GM21526 (cell line): ENCODE data around the gene ST6GAL2.

Source experiments
- ATAC-seq: cut with Tn5 transposase; IDR thresholded peaks from one replicate; pipeline ENCODE4 v1.9.1; 2021; ENCODE audit warnings: moderate library complexity; ENCODE audit not compliant: unreplicated experiment, low FRiP score

Gene ST6GAL2

DNA sequence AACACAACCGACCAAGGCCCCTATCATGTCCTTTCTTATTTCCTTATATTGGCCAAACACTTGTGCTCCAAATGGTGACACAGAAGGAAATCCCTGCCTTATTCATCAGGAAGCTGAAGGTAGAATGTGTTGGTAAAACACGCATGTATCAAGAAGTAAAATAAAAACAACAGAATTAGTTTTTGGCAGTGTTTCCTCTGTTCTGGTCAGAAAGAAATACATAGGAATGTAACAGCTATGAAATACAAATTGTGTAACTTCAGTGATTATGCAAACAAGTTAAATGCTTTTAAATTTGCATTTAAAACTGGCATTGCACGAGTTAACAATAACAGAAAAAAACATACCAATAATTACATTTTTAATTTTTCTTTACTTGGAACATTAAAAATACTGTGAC lies 19.3 kb downstream of the ST6GAL2 start:
- no peak for ATAC-seq

DNA sequence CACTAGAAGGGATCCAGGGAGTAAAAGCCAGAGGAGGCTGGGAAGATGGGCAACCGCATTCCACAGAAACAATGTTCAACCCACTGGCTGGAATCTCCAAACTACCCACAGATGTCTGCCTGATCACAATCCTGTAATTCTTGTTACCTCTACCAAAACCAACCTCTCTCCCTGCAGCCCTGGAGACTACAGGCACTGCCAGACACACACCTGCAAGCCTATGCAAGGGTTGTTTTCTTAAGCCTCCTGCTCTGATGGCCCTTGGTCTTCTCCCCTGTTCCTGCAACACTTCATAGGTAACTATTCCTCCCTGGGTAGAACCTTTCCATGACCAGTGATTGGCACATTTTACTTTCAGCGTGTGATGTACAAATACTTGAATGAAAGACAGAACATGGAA lies 21.9 kb downstream of the ST6GAL2 start:
- no peak for ATAC-seq

DNA sequence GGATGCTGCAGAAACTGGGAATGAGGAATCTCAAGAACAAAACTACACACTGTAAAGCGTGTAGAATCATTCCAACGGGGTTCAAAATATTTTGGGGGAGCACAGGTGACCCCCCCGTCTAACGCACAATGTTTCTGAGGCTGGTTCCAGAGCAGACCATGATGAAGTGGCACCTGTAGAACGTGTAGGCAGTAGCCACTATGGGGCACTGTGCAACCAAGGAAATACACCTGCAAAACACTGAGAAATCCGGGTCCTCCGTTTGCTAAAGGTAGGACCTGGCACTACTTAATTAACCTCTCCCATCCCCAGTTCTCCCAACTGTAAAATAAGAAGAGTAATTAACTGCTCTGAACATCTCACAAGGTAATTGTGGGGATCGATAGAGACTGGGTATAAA lies 22.6 kb downstream of the ST6GAL2 start:
- ATAC-seq = no peak

DNA sequence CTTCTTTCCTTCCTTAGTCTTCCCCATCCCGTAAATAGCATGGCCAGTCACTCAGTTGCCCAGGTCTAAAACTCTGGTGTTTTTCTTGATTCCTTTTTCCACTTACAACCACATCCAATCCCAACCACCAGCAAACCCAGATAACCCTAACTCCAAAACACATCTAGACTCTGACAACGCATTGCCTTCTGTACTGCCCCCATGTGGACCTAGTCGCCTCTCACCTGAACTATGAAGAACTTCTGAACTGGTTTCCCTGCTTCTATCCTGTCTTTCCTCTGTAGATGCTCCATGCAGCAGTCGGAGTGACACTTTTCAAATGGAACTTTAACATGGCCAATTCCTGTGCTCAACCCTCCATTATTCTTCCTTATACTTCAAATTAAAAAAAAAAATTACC lies 26.5 kb downstream of the ST6GAL2 start:
- no peak for ATAC-seq

DNA sequence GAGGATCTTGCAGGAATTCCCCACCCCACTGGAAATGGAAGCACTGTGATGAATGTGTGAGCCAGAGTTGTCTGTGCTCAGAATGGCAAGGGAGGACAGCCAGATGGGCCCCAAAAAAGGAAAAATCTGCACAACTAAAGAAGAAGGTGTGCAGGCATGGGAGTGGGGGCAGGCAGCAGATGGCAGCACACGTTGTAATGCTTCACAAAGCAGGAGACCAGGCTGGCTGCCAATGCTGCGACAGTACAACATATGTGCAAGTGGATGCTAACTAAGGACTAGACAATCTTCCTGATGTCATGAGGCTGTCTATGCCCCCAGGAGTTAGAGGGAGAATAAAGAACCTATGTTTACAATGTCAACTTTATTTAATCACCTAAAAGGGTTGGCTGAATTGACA lies 27.2 kb downstream of the ST6GAL2 start:
- ATAC-seq = no peak

DNA sequence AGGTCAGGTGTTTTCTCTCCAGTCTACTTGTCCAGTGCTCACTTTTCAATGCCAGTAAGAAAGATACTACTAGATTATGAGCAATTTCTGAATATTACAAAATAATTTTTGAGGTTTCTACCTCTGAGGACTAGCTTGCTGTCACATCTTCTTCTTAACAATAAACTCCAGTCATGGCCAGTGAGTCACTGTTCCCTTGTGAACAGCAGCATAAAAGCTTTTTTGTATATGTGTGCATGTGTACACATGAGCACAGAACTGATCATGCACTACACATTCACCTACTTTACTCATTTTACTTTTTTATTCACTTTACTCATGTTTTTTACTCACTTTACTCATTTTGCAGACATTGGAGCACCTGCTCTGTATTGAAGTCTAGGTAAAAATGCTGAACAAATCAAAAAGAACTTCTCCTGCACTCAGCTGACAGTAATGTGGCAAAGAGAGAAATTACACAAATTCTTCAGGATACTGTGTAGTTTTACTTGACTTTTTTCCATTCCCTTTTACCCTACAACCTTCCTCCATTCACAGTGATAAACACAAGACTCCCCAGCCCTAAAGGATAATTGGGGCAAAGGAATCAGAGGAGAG lies 28.0 kb downstream of the ST6GAL2 start:
- no peak for ATAC-seq

DNA sequence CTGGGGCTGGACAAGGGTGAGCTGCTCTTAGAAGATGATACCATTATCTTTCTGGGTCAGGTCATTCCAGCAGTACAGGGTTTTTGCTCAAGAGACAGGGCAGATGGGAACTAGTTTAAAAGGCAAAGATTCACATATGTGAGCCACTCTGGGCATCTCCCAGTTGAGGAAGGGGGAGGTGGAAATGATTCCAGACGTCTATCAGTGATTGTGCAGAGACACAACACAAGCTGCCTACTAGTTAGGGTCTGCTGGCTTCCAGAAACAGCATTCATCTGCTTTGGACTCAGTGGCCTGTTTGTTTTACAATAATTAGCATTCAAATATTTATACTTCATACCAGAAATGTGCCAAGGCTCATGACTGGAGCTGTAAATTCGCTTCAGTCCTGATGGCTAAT lies 32.3 kb downstream of the ST6GAL2 start:
- ATAC-seq = no peak

DNA sequence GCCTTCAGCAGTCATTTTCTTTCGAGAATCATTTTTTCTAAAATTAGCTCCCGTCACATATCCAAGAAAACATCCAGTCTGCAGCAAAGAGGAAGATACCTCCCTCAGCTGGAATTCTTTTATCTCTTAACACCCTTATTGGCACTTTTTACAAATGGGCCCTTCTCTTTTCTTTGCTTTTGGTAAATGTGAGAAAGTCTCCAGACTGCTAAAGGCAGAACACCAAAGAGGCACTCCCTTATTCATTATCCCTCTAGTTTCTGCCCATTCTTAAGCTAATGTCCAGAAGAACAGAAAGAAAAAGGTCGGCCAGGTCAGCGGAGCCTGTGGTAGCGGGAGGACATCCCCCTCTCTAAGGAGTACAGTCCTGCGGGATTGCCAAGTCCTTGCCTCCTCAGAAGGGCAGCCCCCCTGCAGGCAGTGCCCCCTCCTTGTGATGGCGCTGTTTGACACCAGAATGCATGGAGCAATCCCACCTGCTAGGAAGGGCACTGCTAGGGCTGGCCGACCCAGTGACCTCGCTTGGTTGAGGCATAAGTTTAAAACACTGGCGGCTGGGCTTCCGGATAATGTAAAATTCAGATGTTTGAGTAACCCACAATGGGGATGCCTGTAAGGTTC lies 34.0 kb downstream of the ST6GAL2 start:
- no peak for ATAC-seq

DNA sequence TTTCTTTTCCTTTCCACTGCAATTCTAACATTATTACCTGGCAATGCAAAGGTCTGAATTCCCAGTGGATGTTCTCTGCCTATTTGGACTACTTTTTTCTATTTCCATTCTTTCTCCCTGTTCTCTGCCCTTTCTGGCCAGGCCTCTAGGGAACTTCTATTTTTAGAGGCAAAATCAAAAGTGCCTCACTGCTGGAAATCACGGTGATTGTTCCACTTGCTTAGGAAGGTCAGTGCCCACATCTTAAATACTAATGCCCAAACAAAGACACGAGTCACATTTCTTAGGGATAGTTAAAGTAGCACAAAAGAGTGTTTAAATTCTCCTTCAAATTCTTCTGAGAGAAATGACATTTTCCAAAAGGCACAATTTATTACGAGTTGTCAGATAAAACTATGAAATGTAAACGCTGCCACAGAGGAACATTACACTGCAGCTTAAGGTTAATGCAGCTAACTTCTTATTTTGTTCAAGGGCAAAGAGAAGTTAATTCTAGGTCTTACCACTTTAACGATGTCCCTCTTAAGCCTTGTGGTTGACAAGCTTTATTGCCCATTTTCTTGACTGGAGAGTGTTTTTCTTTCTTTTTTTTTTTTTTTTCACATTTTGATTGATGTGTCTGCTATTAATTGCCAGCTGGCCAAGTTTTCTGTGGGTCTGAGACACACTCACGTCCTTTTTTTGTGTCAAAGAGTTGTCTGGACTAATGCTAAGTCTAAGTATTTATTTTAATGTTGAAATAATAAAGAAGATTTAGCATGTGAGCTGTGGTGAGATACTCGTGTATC lies 34.7 kb downstream of the ST6GAL2 start:
- no peak for ATAC-seq

DNA sequence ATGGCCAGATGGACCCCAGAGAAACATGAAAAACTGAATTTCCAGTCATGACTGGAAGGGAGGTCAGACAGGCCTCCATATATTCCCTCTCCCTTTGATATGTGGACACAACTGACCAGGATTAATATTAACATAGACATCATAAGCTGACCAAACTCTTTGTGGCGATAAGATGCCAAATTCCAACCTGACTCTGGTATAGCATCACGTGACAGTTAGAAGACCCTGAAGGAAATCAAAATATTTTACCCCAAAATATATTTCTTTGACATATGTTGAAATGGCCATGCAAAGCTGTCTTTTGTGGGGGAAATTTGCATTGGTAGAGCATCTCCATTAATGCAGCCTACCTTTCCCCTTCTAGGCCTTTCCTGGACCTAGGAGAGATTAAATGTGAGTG lies 36.7 kb downstream of the ST6GAL2 start:
- no peak for ATAC-seq

DNA sequence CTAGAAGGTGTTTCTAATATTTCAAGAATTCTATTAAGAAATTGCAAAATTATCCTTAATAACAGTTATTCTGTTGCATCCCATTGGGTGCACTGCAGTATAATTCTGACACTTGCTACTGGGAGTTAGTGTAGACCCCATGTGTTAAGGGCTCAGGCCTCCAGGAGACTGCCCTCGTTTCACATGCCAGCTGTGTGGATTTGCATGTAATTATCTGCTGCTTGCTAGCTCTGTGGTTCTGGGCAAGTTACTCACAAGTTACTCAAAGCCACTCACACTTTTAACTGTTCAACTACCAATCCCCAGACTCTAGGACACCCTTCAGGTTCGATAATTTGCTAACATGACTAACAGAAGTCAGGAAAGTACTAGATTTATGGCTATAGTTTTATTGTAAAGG lies 38.6 kb downstream of the ST6GAL2 start:
- ATAC-seq = no peak

DNA sequence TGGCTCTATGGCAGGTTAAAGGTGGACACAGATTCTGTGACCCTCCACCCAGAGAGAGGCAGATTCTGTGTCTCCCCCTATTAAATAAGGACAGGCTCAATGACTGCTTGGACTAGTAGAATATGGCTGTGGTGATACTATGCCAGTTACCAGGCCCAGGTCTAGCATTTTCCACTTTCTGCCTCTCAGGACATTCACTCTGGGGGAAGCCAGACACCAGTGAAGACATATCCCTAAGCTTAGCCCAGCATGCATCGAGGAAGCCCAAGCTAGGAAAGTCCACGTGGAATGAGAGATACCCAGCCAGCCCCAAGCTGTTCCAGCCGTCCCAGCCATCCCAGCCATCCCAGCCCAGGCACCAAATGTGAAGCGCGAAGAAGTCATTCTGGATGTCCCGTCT lies 40.3 kb downstream of the ST6GAL2 start:
- no peak for ATAC-seq

DNA sequence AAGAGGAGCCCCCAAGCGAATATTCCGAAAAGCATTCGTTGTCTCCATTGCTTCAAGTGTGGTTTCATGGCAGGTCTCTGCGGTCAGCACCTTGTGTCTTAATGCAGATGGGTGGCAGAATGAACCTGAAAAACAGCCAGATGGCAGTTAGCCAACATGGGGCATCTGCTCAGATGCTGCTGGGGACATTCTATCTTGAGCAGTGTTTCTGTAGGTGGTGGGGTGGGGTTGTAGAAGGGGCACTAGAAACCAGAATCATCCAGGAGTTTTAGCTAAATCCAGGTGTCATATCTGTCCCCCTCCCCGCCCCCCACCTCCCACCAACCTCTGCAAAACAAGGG lies 42.1 kb downstream of the ST6GAL2 start:
- no peak for ATAC-seq

DNA sequence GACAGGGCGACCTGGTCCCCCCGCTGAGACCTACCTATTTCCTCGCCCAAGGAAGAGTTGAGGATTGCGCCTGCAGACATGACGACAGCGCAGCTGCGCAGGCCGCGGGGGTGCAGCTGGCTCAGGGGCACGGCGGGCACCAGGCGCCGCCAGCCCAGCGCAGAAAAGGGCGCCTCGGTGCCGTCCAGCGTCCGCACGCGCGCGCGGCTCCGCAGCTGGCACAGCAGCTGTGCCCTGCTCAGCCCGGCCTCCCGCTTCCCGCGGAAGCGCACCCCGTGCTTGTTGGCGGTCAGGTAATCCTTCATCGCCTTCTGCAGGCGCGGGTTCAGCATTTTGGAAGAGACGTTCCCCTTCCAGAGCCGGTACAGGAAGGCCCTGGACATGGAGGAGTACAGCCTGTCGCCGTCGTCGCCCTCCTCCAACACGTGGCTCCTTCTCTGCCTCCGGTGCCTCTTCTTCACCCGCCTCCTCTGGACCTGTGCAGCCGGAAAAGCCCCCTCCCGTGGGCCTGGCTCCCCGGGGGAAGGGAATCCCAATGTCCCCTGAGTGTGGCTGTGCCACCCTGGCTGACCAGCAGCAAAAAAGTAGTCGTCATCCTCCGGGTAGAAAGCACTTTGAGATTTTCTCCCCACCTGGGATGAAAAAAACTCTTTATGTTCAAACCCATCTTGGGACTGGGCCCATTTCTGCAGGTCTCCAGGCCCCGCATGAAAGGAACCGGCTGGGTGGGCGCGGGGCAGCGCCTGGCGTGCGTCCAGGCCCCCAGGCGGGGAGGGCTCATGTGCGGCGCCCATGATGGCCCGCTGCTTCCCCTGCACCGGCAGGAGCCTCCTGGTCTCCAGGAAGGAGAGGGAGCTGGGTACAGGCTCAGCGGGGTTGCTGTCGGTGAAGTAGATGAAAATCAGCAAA lies 42.7 kb downstream of the ST6GAL2 start:
- ATAC-seq = no peak

DNA sequence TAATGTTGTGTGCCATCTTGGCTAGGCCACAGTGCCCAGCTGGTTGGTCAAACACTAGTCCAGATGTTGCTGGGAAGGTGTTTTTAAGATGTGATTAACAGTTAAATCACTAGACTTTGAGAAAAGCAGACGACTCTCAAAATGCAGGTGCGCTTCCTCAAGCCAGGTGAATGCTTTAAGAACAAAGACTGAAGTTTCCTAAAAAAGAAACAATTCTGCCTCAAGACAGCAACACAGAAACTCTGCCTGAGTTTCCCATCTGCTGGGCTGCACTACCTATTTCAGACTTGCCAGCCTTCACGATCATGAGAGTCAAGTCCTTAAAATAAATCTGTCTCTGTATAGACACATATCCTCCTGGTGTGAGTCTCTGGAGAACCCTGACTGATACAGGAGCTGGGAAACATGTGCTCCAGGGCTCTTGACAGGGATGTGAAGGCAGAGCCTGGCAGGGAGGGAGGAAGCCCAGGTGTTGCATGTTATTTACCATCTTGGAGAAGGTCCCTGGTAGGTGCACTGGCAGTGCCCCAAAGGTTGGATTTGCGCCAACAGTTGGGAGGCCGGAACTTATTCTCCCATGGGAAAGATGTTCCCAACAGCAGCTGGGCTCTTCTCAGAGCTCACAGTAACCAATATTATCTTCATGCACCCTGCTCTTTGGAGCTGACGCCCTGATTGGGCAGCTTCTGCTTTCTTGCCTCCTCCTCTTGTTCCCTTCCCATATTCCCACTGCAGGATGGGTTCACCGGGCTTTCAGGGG lies 43.9 kb downstream of the ST6GAL2 start:
- ATAC-seq = no peak

DNA sequence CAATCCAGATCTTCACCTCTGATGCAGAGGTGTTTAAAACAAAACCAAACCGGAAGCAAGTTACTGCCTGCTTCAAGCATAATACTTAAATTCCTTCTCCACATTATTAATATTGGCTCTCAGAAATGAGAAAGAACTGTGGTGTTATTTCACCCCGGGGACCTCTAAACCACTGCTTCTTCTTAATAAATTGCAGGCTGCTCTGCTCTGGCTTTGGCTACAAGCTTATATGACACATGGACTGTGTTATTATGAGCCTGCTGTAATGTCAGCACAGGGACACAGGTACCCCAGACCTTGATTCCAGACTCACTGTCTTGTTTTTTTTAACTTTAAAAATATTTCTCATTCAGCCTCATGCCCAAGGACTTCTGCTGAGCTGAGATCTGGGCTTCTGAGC lies 45.1 kb downstream of the ST6GAL2 start:
- ATAC-seq = no peak

DNA sequence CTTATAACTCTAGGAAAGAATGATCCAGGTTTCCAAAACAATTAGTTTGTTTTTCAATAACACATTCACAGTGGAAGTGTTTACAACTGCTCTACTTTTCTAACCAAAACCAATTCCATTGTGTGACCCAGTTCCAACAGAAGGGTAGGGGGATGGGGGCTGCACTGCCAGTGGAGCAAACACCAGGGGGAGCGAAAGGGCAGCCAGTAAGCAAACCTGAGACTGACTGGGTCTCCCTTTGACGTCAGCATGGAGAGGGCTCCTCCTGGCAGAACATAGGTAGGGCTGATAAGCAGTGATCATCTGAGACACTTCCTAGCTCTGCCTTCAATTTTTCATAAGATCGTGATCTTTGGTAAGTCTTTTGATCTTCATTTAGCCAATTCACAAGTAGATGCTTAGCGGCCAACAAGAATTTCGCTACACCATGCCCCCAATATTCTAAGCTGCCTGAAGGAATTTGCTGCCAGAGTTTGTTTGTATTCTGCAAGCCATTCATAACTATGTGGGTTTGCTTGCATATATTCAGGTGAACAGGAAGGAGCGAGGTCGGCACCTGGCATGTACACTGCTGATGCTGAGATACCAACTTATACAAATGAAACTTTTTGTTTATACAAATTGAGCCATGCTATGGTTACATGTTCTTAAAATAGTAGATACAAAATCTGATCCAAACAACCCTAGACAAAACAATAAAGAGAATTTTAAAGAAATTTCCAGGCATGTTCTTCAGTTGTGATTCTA lies 45.9 kb downstream of the ST6GAL2 start:
- ATAC-seq = no peak

DNA sequence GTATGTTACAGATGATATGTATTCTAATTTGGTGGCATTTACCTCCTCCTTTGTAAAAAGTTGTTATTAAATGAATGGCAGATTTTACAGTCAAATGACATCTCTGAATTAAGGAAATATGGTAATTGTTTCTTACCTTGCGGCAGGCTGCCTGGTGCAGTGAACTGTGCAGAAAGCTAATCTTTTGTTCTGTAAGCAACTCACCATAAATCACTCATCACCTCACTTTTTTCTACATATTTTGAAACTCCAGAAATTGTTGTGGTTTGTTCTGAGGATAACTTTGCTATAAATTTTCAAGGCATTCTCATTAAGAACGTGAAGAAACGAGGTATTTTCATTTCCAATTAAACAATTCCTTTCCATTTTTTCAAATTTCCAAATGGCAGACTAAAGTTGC lies 52.7 kb downstream of the ST6GAL2 start:
- no peak for ATAC-seq

DNA sequence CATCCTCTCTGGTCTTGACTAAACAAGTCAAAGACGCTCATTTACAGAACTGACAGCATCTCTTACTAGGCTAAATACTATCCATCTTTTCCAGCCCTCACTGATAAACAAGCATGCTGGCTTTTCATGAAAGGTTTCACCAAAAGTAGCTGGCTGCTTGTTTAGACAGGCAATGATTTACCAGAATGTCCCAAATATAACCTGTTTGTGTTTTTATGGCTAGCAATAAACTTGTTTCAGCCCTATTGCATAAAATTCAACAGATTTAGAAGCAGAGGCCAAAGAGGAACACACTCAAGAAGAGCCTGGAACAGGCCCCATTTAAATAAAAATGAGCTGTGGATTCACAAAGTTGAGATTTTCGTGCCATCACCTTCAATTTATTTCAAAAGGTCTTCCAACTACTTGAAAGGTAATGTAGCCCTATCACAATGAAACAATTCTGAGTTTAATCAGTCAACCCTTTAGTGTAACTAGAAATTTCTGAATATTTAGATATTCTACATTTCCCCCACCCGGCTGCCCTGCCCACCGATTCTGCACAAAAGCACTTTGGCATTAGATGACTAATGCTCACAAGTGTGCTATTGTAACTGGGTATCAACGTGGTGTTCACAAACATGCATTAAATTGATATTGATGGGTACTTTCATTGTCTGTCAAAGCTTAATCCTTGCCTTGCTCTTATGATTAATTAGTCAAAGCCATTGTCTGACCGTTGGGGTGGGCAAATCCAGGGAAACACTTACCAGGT lies 54.0 kb downstream of the ST6GAL2 start:
- ATAC-seq = no peak
